H54 (cell line): ENCODE data around the gene PARD3.

Experiments used
- DNase-seq: peaks from one replicate; pipeline ENCODE4 v3.0.0; 2011; ENCODE audit warnings: low spot score, mixed read lengths; ENCODE audit not compliant: insufficient read length
- FAIRE-seq: peaks from 3 replicates; lab custom pipeline; 2011; peaks lifted over from hg19 to GRCh38; lab: Jason Lieb, UNC
- POLR2A ChIP-seq: IDR thresholded peaks from 2 replicates; pipeline ENCODE4 v1.6.1; 2011; ENCODE audit warnings: low read depth, mild to moderate bottlenecking, low read length

The PARD3 gene

GRCh38 chr10:34495938-34496337, 319.2 kb downstream of the PARD3 start:
- DNase-seq (no peak), FAIRE-seq (no peak)
- no peak for TF ChIP-seq POLR2A

- DNase-seq (no peak), FAIRE-seq (peak; percentile 6)
- no peak for TF ChIP-seq POLR2A
Observed at GRCh38 chr10:34494012-34494411, 321.1 kb downstream of the PARD3 start.

GRCh38 chr10:34492081-34492480, 323.0 kb downstream of the PARD3 start:
- FAIRE-seq (peak; percentile 6), DNase-seq (no peak)
- no peak for TF ChIP-seq POLR2A

GRCh38 chr10:34491678-34492077, 323.4 kb downstream of the PARD3 start:
- FAIRE-seq = no peak
- no peak for DNase-seq
- TF ChIP-seq POLR2A = no peak

- peak; percentile 40 for DNase-seq
- peak; percentile 97 for FAIRE-seq
- TF ChIP-seq POLR2A = no peak
Observed at GRCh38 chr10:34489973-34490745, 324.9 kb downstream of the PARD3 start.

GRCh38 chr10:34489411-34489810, 325.7 kb downstream of the PARD3 start:
- FAIRE-seq (peak; percentile 75), DNase-seq (no peak)
- no peak for TF ChIP-seq POLR2A

- FAIRE-seq = no peak
- no peak for DNase-seq
- no peak for TF ChIP-seq POLR2A
Observed at GRCh38 chr10:34488476-34489130, 326.5 kb downstream of the PARD3 start.

- DNase-seq = no peak
- FAIRE-seq = no peak
- TF ChIP-seq POLR2A = no peak
Observed at GRCh38 chr10:34486008-34486407, 329.1 kb downstream of the PARD3 start.

- no peak for TF ChIP-seq POLR2A
- FAIRE-seq (no peak), DNase-seq (no peak)
Observed at GRCh38 chr10:34484164-34484563, 330.9 kb downstream of the PARD3 start.

GRCh38 chr10:34480345-34480744, 334.8 kb downstream of the PARD3 start:
- no peak for TF ChIP-seq POLR2A
- FAIRE-seq (no peak), DNase-seq (no peak)

GRCh38 chr10:34479520-34480179, 335.4 kb downstream of the PARD3 start:
- DNase-seq (no peak), FAIRE-seq (no peak)
- TF ChIP-seq POLR2A = no peak

GRCh38 chr10:34477249-34477648, 337.8 kb downstream of the PARD3 start:
- TF ChIP-seq POLR2A = no peak
- FAIRE-seq (no peak), DNase-seq (no peak)

- FAIRE-seq (peak; percentile 23), DNase-seq (no peak)
- TF ChIP-seq POLR2A = no peak
Observed at GRCh38 chr10:34476608-34477007, 338.5 kb downstream of the PARD3 start.

GRCh38 chr10:34475786-34476185, 339.3 kb downstream of the PARD3 start:
- no peak for DNase-seq
- no peak for TF ChIP-seq POLR2A
- no peak for FAIRE-seq
